Activated CD4-positive, alpha-beta memory T cell treated with anti-CD3 and anti-CD28 coated beads for 36 hours (primary cell): ENCODE data around the gene GBGT1. TPM values are rescaled to one million over a fixed set of nuclear protein-coding genes. Genes with fewer than 3 reads are reported as not detected.
A peak's percentile ranks its signal among the peaks of the same experiment; 100 is the strongest.

Experiments used
- CTCF ChIA-PET: fragments of 350-600 bp; sonication (Branson Sonifier 250); formaldehyde crosslinking; loops from one replicate; lab custom pipeline; 2021; ENCODE audit warnings: antibody characterized with exemption, inconsistent platforms; lab: Charles Lee
- POLR2A ChIA-PET: fragments of 350-600 bp; sonication (Branson Sonifier 250); formaldehyde crosslinking; loops from one replicate; lab custom pipeline; 2021; ENCODE audit warnings: antibody characterized with exemption; lab: Charles Lee
- DNase-seq: peaks from one replicate; pipeline ENCODE4 v3.0.0-alpha.2; 2020
- H3K27ac Mint-ChIP-seq: one replicate; pipeline ENCODE4 v1.8.0; 2021; ENCODE audit warnings: mixed read lengths
- H3K27me3 Mint-ChIP-seq: one replicate; pipeline ENCODE4 v1.8.0; 2021; ENCODE audit warnings: mixed read lengths
- H3K36me3 Mint-ChIP-seq: one replicate; pipeline ENCODE4 v1.8.0; 2021; ENCODE audit warnings: mixed read lengths
- H3K4me1 Mint-ChIP-seq: one replicate; pipeline ENCODE4 v1.8.0; 2021; ENCODE audit warnings: low read depth, mixed read lengths
- H3K4me3 Mint-ChIP-seq: one replicate; pipeline ENCODE4 v1.8.0; 2021; ENCODE audit warnings: mild to moderate bottlenecking, mixed read lengths
- H3K9me3 Mint-ChIP-seq: one replicate; pipeline ENCODE4 v1.8.0; 2021; ENCODE audit warnings: mixed read lengths
- intact Hi-C: fragments of 100-400 bp; cut with micrococcal nuclease; formaldehyde crosslinking; loops from one replicate; pipeline ENCODE4 v1.15.1; 2023
- total RNA-seq, 2 experiments: library from RNA; stranded (reverse); gene quantifications; one replicate each; pipeline ENCODE4 v1.2.3, GENCODE V29; 2021

The GBGT1 gene
- total RNA-seq, 2 experiments from 2014 or later = 3.2 to 3.6 TPM

DNA sequence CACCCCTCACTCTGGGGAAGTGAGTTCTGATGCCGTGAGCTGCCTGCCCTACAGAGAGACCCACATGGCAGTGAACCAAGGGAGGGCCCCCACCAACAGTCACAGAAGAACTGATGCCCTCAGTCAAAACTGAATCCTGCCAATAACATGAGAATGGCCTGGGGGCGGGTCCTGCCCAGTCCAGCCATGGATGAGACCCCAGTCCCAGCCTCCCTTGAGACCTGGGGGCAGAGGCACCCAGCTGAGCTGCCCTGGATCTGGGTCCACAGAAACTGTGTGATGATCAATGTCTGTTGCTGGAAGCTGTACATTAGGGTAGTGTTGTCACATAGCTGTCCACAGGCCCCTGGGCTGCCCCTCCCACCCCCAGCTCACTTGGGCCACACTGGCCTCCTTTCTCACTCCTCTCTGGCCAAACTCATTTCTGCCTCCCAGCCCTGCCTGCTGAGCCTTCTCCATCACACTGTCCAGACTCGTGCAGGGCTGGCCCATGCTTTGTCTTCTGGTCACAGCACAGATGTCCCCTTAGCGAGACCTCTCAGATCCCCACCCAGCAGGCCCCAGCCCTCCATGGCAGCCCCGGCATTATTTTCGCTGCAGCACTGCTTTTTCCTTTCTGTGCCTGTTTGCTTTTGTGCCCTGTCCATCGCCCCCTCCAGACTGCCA lies 16.8 kb downstream of the GBGT1 start:
- Mint-ChIP-seq H3K27ac (peak overlapping the region; percentile 92), H3K36me3 (no peaks in the 10 kb centered on the region), H3K9me3 (no peaks in the 10 kb centered on the region), H3K4me3 (peak overlapping the region; percentile 94), H3K4me1 (peaks cover 56% of the 10 kb centered on the region), H3K27me3 (no peaks in the 10 kb centered on the region)
- no peak for DNase-seq
- intact Hi-C loops = loop anchor here (1.0 to 10.0 kb wide), 6 partner anchors 32 to 918 kb away; partner anchors contain the start of genes BRD3 and TSC1
- ChIA-PET CTCF (interaction anchor here (0.6 to 10.7 kb wide), 21 partner anchors 9 to 271 kb away, joined by 3 to 552 read pairs (median 5); partner anchors contain the start of genes GBGT1, GFI1B, GTF3C5 and RALGDS), POLR2A (interaction anchor here (1.0 to 2.1 kb wide), 2 partner anchors 13 to 26 kb away, joined by 4 to 5 read pairs; partner anchors contain the start of gene RALGDS)

DNA sequence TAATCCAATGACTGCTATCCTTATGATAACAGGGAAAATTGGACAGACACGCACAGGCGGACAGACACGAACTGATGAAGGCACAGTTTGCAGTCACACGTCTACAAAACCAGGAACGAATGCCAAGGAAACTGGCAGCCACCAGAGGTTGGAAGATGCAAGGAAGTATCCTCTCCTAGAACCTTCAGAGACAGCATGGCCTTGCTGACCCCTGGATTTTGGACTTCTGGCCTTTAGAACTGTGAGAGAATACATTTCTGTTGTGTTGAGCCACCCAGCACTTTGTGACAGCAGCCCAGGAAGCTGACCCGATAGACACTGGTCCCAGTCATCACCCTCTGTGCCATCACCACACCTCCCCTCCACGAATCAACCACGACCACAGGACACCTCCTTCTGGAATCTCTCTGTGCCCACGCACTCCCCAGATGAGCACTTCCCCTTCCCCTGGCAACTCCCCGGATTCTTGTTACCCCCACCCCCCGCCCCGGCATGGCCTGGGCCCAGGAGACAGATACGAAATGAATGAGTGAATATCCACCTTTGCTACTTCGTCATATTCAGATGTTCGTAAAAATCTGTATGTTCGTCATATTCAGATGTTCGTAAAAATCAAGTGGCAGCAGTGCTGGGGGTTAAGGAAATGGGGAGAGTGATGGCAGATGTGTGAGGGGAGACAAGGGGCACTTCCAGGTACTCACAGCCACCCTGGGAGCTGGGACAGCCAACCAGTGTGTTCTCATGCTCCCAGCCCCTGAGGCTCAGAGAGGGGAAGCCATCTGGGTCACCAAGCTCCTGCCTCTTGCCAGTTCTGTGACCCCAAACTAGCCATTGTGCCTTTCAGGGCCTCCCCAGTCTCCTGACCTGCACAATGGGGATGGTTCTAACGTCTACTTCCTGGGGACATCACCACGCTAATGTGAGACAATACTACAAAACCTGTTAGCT lies 18.5 kb downstream of the GBGT1 start:
- peak; percentile 19 for DNase-seq
- H3K4me3 Mint-ChIP-seq = no peak overlapping the region
- H3K27ac Mint-ChIP-seq = peak overlapping the region; percentile 88

DNA sequence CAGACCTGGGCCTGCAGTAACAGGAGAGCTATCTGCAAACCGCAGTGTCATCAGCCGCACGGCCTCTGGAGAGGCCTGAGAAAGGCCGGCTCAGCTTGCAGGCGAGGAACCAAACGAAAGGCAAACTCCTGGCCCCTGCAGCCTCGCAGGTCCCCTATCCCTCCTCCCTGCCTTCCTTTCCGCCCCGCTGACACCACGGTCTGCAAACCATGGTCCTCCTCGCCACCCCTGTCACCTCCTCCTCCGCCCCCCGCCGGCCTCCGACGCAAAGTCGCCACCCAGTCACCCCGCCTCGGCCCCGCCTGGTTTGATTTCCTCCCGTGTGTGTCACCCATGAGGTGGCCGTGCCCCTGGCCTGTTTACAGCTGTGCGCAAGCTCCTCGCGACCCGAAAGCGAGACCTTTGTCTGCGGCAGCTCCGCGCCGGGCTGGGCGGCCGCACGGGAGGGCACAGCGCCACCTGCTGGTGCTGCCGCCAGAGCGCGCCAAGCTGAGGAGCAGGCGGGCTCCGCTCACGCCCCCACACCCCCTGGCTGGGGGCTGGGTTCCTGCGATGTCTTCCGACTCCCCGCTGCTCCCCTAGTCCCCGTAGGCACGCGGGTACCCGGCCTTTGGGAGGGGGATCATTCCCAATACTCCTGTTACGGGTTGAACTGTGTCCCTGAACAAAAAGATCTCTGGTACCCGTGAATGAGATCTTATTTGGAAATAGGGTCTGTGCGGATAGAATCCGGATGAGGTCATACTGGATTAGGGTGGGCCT lies 19.4 kb downstream of the GBGT1 start:
- POLR2A ChIA-PET = interaction anchor here (0.9 to 2.9 kb wide), 11 partner anchors 9 to 114 kb away, joined by 3 to 42 read pairs (median 4); partner anchors contain the start of gene GTF3C5
- peak; percentile 98 for DNase-seq
- Mint-ChIP-seq H3K27ac (peak overlapping the region; percentile 88), H3K27me3 (no peaks in the 10 kb centered on the region), H3K4me1 (peaks cover 70% of the 10 kb centered on the region), H3K9me3 (no peaks in the 10 kb centered on the region), H3K4me3 (peak overlapping the region; percentile 67), H3K36me3 (no peaks in the 10 kb centered on the region)
- intact Hi-C loops = loop anchor here (1.0 to 10.0 kb wide), 6 partner anchors 11 to 920 kb away; partner anchors contain the start of genes BRD3, GTF3C5, RALGDS and TSC1
- CTCF ChIA-PET = interaction anchor here (0.6 to 10.7 kb wide), 31 partner anchors 10 to 1181 kb away, joined by 3 to 552 read pairs (median 4); partner anchors contain the start of genes GTF3C5, MED22, RALGDS and RPL7A

More for the DNA sequence above, 18.5 kb downstream of the GBGT1 start:
- H3K27me3 Mint-ChIP-seq = no peaks in the 10 kb centered on the region
- no peaks in the 10 kb centered on the region for H3K9me3 Mint-ChIP-seq
- H3K4me1 Mint-ChIP-seq = peaks cover 70% of the 10 kb centered on the region
- ChIA-PET CTCF (interaction anchor here (0.9 to 10.7 kb wide), 22 partner anchors 8 to 145 kb away, joined by 3 to 552 read pairs (median 8); partner anchors contain the start of genes GTF3C5 and RALGDS), POLR2A (interaction anchor here (0.7 to 2.9 kb wide), 9 partner anchors 10 to 115 kb away, joined by 3 to 42 read pairs (median 4); partner anchors contain the start of gene GTF3C5)
- intact Hi-C loops = loop anchor here (1.0 to 10.0 kb wide), 7 partner anchors 12 to 920 kb away; partner anchors contain the start of genes BRD3, GTF3C5, RALGDS and TSC1
- no peaks in the 10 kb centered on the region for H3K36me3 Mint-ChIP-seq

DNA sequence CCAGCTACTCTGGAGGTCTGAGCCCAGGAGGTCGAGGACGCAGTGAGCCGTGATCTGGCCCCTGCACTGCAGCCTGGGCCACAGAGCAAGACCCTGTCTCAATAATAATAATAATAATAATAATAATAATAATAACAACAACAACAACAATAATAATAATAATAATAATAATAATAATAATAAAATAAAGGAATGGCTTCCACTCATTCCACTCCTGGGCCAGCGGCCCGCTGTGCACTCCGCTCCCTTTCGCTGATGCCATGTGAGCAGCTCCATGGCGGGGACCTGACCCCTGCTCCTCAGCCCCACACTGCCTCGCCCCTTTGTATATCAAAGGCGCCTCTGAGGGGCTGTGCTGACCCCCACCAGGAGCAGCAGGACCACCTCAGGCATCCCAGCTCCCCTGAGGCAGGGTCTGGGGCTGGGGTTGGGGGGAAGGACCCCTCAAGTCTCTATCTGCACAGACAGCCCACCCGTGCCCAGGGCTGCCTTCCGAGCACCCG lies 20.0 kb downstream of the GBGT1 start:
- H3K4me3 Mint-ChIP-seq = peak overlapping the region; percentile 67
- H3K9me3 Mint-ChIP-seq = no peaks in the 10 kb centered on the region

DNA sequence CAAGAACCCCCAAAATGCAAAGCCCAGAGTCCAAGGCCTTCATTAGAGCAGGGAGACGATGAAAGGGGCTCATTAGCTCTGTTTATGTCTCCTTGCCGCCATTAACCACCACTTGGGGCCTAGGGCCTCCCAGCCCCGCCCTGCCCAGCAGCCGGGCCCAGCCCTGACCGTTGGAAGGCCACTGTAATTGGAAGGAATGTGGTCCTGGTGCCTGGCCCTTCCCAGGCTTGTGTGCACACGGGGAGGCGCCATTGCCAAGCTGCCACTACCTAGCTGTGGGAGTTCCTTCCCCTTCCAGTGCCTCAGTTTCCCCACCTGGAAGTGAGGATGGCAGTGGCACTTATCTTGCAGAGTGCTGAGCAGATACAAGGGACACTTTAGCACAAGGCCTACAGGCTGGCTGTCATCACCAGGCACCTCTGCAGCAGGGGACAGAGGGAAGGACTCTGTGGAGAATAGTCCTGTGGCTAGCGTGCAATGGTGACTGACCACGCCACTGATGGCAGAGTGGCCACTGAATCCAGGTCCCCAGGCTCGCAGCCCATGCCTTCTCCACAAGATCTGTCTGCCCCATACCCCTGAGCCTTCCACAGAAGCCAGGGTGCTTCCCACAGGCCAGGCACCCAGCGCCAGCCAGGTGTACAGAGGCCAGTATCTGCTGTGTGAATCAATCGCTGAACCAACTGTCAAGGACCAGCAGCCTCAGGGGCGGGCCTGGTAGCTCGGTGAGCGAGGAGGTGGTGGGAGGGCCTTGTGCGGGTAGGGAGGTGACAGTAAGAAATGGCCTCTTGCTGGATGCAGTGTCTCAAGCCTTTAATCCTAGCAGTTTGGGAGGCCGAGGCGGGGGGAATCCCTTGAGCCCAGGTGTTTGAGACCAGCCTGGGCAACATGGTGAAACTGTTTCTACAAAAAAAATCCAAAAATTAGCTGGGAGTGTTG lies 20.8 kb downstream of the GBGT1 start:
- no peaks in the 10 kb centered on the region for H3K36me3 Mint-ChIP-seq
- H3K27ac Mint-ChIP-seq = peak overlapping the region; percentile 84
- H3K4me3 Mint-ChIP-seq = peak overlapping the region; percentile 38
- no peaks in the 10 kb centered on the region for H3K9me3 Mint-ChIP-seq
- peaks cover 73% of the 10 kb centered on the region for H3K4me1 Mint-ChIP-seq
- intact Hi-C loops = loop anchor here (10.0 kb wide), 2 partner anchors 198 to 922 kb away; partner anchors contain the start of genes BRD3 and TSC1
- H3K27me3 Mint-ChIP-seq = no peaks in the 10 kb centered on the region
- peak; percentile 82 for DNase-seq
- POLR2A ChIA-PET = interaction anchor here (0.6 to 2.9 kb wide), 5 partner anchors 8 to 228 kb away, joined by 3 to 42 read pairs (median 4); no protein-coding TSS in a partner anchor
- CTCF ChIA-PET = interaction anchor here (0.8 to 10.7 kb wide), 13 partner anchors 9 to 211 kb away, joined by 3 to 552 read pairs (median 24); partner anchors contain the start of genes GTF3C5 and RALGDS

More for the DNA sequence above, 20.0 kb downstream of the GBGT1 start:
- H3K4me1 Mint-ChIP-seq = peaks cover 74% of the 10 kb centered on the region
- H3K36me3 Mint-ChIP-seq = no peaks in the 10 kb centered on the region
- ChIA-PET CTCF (interaction anchor here (0.6 to 10.7 kb wide), 32 partner anchors 10 to 885 kb away, joined by 3 to 552 read pairs (median 4); partner anchors contain the start of genes GTF3C5, MED22, RALGDS and RPL7A), POLR2A (interaction anchor here (0.6 to 2.9 kb wide), 12 partner anchors 8 to 227 kb away, joined by 3 to 42 read pairs (median 4); partner anchors contain the start of gene GTF3C5)
- H3K27me3 Mint-ChIP-seq = no peaks in the 10 kb centered on the region
- no peak for DNase-seq
- intact Hi-C loops = loop anchor here (1.0 to 10.0 kb wide), 6 partner anchors 10 to 921 kb away; partner anchors contain the start of genes BRD3, GTF3C5, RALGDS and TSC1
- peak overlapping the region; percentile 88 for H3K27ac Mint-ChIP-seq

DNA sequence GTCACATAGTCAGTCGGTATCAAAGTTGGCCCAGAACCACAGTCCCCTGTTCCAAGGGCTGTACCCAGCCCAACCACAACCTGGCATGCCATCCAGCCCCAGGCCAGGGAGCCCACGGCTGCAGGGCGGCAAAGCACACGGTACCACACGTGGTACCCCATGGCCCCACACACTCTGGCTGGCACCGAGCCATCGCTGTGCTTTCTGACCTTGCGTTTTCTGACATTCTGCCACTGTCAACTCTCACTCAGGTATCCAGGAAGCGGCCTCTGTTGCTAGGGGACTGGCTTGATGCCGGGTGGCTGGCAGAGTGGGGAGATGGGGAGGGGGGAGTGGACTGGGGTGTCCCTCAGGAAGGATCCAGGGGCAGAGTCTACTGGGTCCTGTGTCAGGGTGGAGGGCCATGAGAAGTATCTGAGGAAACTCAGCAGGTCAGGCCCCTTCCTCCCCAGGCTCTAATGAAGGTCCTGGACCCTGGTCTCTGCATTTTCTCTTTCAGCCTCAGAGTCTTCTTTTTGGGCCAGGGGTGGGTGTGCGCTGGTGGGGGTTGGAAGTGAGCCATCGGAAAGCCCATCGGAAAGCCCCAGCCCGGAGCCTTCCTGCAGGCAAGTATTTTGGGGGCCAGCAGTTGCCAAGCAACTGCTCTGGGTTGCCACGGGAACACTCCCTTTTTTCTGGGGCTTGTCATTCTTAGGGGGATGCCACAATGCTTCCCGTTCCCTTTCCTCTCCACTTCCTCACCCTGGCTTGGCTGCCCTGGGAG lies 21.7 kb downstream of the GBGT1 start:
- ChIA-PET POLR2A (interaction anchor here (2.9 kb wide), 1 partner anchor 10 kb away, joined by 42 read pairs; no protein-coding TSS in a partner anchor), CTCF (interaction anchor here (4.6 to 10.7 kb wide), 3 partner anchors 8 to 35 kb away, joined by 47 to 552 read pairs (median 111); partner anchors contain the start of gene RALGDS)
- Mint-ChIP-seq H3K27me3 (no peaks in the 10 kb centered on the region), H3K27ac (peak overlapping the region; percentile 84), H3K4me1 (peaks cover 72% of the 10 kb centered on the region), H3K9me3 (no peaks in the 10 kb centered on the region), H3K36me3 (peaks cover 3% of the 10 kb centered on the region), H3K4me3 (peak overlapping the region; percentile 38)
- DNase-seq = peak; percentile 88
- intact Hi-C loops = loop anchor here (10.0 kb wide), 2 partner anchors 197 to 923 kb away; partner anchors contain the start of genes BRD3 and TSC1

DNA sequence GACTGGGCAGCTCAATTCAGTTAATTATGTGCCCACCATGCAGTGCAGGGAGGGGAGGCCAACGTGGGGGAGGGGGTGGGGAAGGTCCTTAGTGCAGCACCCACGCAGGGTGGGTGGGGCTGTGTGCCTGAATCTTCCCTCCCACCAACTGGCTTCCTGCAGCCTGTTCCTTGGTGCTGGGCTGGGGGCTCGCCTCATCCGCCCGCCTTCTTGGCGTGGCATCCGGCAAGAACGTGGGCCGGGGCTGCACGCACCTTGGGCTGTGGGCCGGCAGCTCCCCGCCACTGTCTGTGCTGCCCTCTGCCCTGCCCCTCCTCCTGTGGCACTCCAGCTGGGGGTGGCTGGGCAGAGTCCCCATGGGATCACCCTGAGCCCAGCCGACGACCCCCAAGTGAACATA lies 23.1 kb downstream of the GBGT1 start:
- CTCF ChIA-PET = no interaction called here
- H3K27ac Mint-ChIP-seq = peak overlapping the region; percentile 84
- no peak for DNase-seq
- POLR2A ChIA-PET = no interaction called here
- H3K4me3 Mint-ChIP-seq = no peak overlapping the region
- intact Hi-C loops = loop anchor here (10.0 kb wide), 2 partner anchors 196 to 924 kb away; partner anchors contain the start of genes BRD3 and TSC1
- no peaks in the 10 kb centered on the region for H3K9me3 Mint-ChIP-seq
- no peaks in the 10 kb centered on the region for H3K27me3 Mint-ChIP-seq
- peaks cover 7% of the 10 kb centered on the region for H3K36me3 Mint-ChIP-seq
- peaks cover 74% of the 10 kb centered on the region for H3K4me1 Mint-ChIP-seq

DNA sequence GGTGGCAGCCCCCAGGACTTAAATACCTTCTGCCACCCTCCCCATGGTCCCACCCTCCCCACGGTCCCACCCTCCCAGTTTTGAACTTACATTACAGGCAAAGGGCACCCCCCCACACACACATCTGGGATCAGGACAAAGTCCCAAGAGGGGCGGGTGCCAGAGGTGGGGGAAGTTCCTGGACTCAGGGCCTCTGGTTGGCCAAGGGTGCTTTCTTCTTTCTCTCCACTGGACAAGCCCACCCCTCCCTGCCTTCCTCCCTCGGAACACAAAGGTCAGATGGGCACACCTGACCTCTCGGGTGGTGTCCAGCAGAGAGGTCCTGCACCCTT lies 23.6 kb downstream of the GBGT1 start:
- H3K27me3 Mint-ChIP-seq = no peaks in the 10 kb centered on the region
- no peaks in the 10 kb centered on the region for H3K9me3 Mint-ChIP-seq
- H3K27ac Mint-ChIP-seq = no peak overlapping the region
- H3K4me3 Mint-ChIP-seq = no peak overlapping the region
- ChIA-PET CTCF (no interaction called here), POLR2A (no interaction called here)
- H3K36me3 Mint-ChIP-seq = peaks cover 7% of the 10 kb centered on the region
- DNase-seq = no peak
- peaks cover 73% of the 10 kb centered on the region for H3K4me1 Mint-ChIP-seq
- intact Hi-C loops = loop anchor here (10.0 kb wide), 2 partner anchors 195 to 925 kb away; partner anchors contain the start of genes BRD3 and TSC1
